IMR-90 (cell line): ENCODE measurements around the gene TIE1. TPM values are rescaled to one million over a fixed set of nuclear protein-coding genes. Genes with fewer than 3 reads are reported as not detected.

ENCODE experiments used
- ATAC-seq: fragments of 200-7000 bp; cut with Tn5 transposase; 2 replicates; pipeline ENCODE4 v1.9.1; 2020; ENCODE audit warnings: low read depth, mild to moderate bottlenecking, moderate library complexity
- BruUV-seq: library from RNA; stranded (reverse); fragments of 400-500 nt; replicated peaks from 2 replicates; lab custom pipeline; 2021; lab: Mats Ljungman, UMichigan
- CTCF ChIA-PET: fragments of 300-600 bp; formaldehyde crosslinking; extraction: SDS; loops from one replicate; lab custom pipeline; 2021; ENCODE audit warnings: antibody characterized with exemption; lab: Yijun Ruan, JAX
- POLR2A ChIA-PET: fragments of 300-600 bp; sonication (Branson Sonifier 250); formaldehyde crosslinking; loops from one replicate; lab custom pipeline; 2022; ENCODE audit warnings: antibody characterized with exemption; ENCODE audit not compliant: unreplicated experiment; lab: Charles Lee
- DNase-seq: peaks from one replicate; pipeline ENCODE4 v3.0.0; 2013
- H2AFZ ChIP-seq: replicated peaks from 2 replicates; pipeline ENCODE3; 2013; ENCODE audit warnings: low read length, mild to moderate bottlenecking; ENCODE audit not compliant: poor library complexity
- H2AK5ac ChIP-seq: 2 replicates; pipeline ENCODE4 v1.6.1; 2013; ENCODE audit warnings: low read depth, low read length, inconsistent platforms
- H2AK9ac ChIP-seq: replicated peaks from 2 replicates; pipeline ENCODE3; 2013; ENCODE audit warnings: mild to moderate bottlenecking, low read depth, low read length, moderate library complexity; ENCODE audit not compliant: poor library complexity
- H2BK120ac ChIP-seq: 2 replicates; pipeline ENCODE4 v1.6.1; 2013; ENCODE audit warnings: low read depth, low read length, inconsistent platforms
- H2BK15ac ChIP-seq: 3 replicates; pipeline ENCODE4 v1.6.1; 2013; ENCODE audit warnings: low read depth, low read length, inconsistent platforms
- H2BK20ac ChIP-seq: 2 replicates; pipeline ENCODE4 v1.6.1; 2013; ENCODE audit warnings: low read depth, mild to moderate bottlenecking, inconsistent platforms, low read length, moderate library complexity
- H2BK5ac ChIP-seq: 2 replicates; pipeline ENCODE4 v1.6.1; 2013; ENCODE audit warnings: mild to moderate bottlenecking, low read depth, low read length, inconsistent platforms; ENCODE audit not compliant: poor library complexity, severe bottlenecking
- H3K14ac ChIP-seq: replicated peaks from 2 replicates; pipeline ENCODE4 v1.6.1; 2013; ENCODE audit warnings: low read depth, low read length, inconsistent platforms
- H3K18ac ChIP-seq: 2 replicates; pipeline ENCODE4 v1.6.1; 2013; ENCODE audit warnings: low read depth, low read length, control low read depth
- H3K23ac ChIP-seq: 2 replicates; pipeline ENCODE4 v1.6.1; 2013; ENCODE audit warnings: low read depth, low read length, inconsistent platforms
- H3K27ac ChIP-seq: 2 replicates; pipeline ENCODE4 v1.5.1; 2013; ENCODE audit warnings: mild to moderate bottlenecking, control low read depth, low read length; ENCODE audit not compliant: insufficient read depth
- H3K27me3 ChIP-seq: 2 replicates; pipeline ENCODE4 v1.6.1; 2013; ENCODE audit warnings: low read length; ENCODE audit not compliant: control insufficient read depth, insufficient read depth
- H3K36me3 ChIP-seq: 2 replicates; pipeline ENCODE4 v1.6.1; 2013; ENCODE audit warnings: low read length, mixed read lengths; ENCODE audit not compliant: control insufficient read depth, insufficient read depth
- H3K4ac ChIP-seq: 2 replicates; pipeline ENCODE4 v1.6.1; 2013; ENCODE audit warnings: low read depth, low read length, inconsistent platforms
- H3K4me1 ChIP-seq: 2 replicates; pipeline ENCODE4 v1.6.1; 2013; ENCODE audit warnings: low read length, mixed read lengths; ENCODE audit not compliant: control insufficient read depth, insufficient read depth
- H3K4me2 ChIP-seq: 2 replicates; pipeline ENCODE4 v1.6.1; 2013; ENCODE audit warnings: low read depth, mild to moderate bottlenecking, control low read depth, low read length, moderate library complexity
- H3K4me3 ChIP-seq: 2 replicates; pipeline ENCODE4 v1.5.1; 2013; ENCODE audit warnings: low read depth, mild to moderate bottlenecking, control low read depth, low read length, moderate library complexity; ENCODE audit not compliant: insufficient read depth
- H3K56ac ChIP-seq: 2 replicates; pipeline ENCODE4 v1.6.1; 2013; ENCODE audit warnings: low read length, inconsistent platforms; ENCODE audit not compliant: insufficient read depth; ENCODE audit errors: extremely low read depth
- H3K79me1 ChIP-seq, 2 experiments: 2 replicates each; pipeline ENCODE4 v1.6.1; 2013; ENCODE audit warnings: low read length in 2 of 2, inconsistent platforms in 1 of 2, low read depth in 1 of 2
- H3K9ac ChIP-seq: 2 replicates; pipeline ENCODE4 v1.6.1; 2013; ENCODE audit warnings: low read depth, low read length, control low read depth
- H3K9me1 ChIP-seq: 2 replicates; pipeline ENCODE4 v1.6.1; 2013; ENCODE audit warnings: low read length, inconsistent platforms; ENCODE audit not compliant: insufficient read depth
- H3K9me3 ChIP-seq: 2 replicates; pipeline ENCODE4 v1.6.1; 2013; ENCODE audit warnings: low read length; ENCODE audit not compliant: control insufficient read depth, insufficient read depth
- H4K20me1 ChIP-seq: 2 replicates; pipeline ENCODE4 v1.6.1; 2013; ENCODE audit warnings: low read length, inconsistent platforms; ENCODE audit not compliant: insufficient read depth
- H4K5ac ChIP-seq: 2 replicates; pipeline ENCODE4 v1.6.1; 2013; ENCODE audit warnings: mild to moderate bottlenecking, low read depth, low read length, control low read depth
- H4K8ac ChIP-seq, 2 experiments: 2 replicates each; pipeline ENCODE4 v1.6.1; 2013; ENCODE audit warnings: low read depth in 2 of 2, low read length in 2 of 2, control low read depth in 1 of 2, inconsistent platforms in 1 of 2
- H4K91ac ChIP-seq: 2 replicates; pipeline ENCODE4 v1.6.1; 2013; ENCODE audit warnings: low read depth, low read length, inconsistent platforms; ENCODE audit not compliant: insufficient read depth
- BHLHE40 ChIP-seq: fragments of 150-350 bp; IDR thresholded peaks from 2 replicates; pipeline ENCODE4 v1.6.1; 2016; ENCODE audit warnings: mild to moderate bottlenecking, low read depth, low read length
- CHD1 ChIP-seq: IDR thresholded peaks from 2 replicates; pipeline ENCODE4 v1.6.1; 2012; ENCODE audit warnings: low read depth, low read length, improper control_type of control experiment
- FOS ChIP-seq: fragments of 150-350 bp; IDR thresholded peaks from 2 replicates; pipeline ENCODE4 v1.6.1; 2016; ENCODE audit warnings: low read depth, low read length
- MXI1 ChIP-seq: IDR thresholded peaks from 2 replicates; pipeline ENCODE4 v1.6.1; 2012; ENCODE audit warnings: low read depth, mild to moderate bottlenecking, low read length, moderate library complexity, borderline replicate concordance
- NFE2L2 ChIP-seq: fragments of 150-350 bp; IDR thresholded peaks from 2 replicates; pipeline ENCODE4 v1.6.1; 2016; ENCODE audit warnings: low read depth, mild to moderate bottlenecking, low read length
- POLR2A ChIP-seq: IDR thresholded peaks from 2 replicates; pipeline ENCODE4 v1.6.1; 2012; ENCODE audit warnings: mild to moderate bottlenecking, low read depth, low read length
- RAD21 ChIP-seq: IDR thresholded peaks from 2 replicates; pipeline ENCODE4 v1.6.1; 2012; ENCODE audit warnings: low read length, improper control_type of control experiment
- RFX5 ChIP-seq: IDR thresholded peaks from 2 replicates; pipeline ENCODE4 v1.8.0; 2012; ENCODE audit warnings: low read depth, mild to moderate bottlenecking, low read length, moderate library complexity
- SMC3 ChIP-seq: fragments of 150-350 bp; IDR thresholded peaks from 2 replicates; pipeline ENCODE4 v1.6.1; 2016; ENCODE audit warnings: low read depth, mild to moderate bottlenecking, antibody characterized with exemption, low read length, moderate library complexity
- WGBS, 2 experiments: methylation state at CpG; one replicate each; pipeline versions ENCODE4 v1.1.5 to v1.1.7; 2013; ENCODE audit warnings: missing lambda C conversion rate in 2 of 2; ENCODE audit not compliant: insufficient read length in 1 of 2; ENCODE audit errors: extremely low coverage in 2 of 2; 5-methylcytosine and 5-hydroxymethylcytosine counted together
- dilution Hi-C: fragments of 300-500 bp; cut with HindIII; formaldehyde crosslinking; loops from one replicate; pipeline ENCODE4 v1.14.3; 2018; ENCODE audit warnings: low sequenced_read_pairs; ENCODE audit not compliant: unreplicated experiment
- in situ Hi-C: fragments of 300-500 bp; cut with MboI; formaldehyde crosslinking; loops from 3 replicates; pipeline ENCODE4 v1.14.3; 2019; ENCODE audit warnings: low sequenced_read_pairs, inconsistent platforms, mixed read lengths
- intact Hi-C: fragments of 100-400 bp; cut with micrococcal nuclease; formaldehyde crosslinking; loops from 2 replicates; pipeline ENCODE4 v1.10.0; 2022
- polyA plus RNA-seq, 3 experiments: library from polyadenylated mRNA; depleted of rRNA; stranded (reverse); fragments of >200 nt; gene quantifications; 2 replicates each; pipeline ENCODE4 v1.2.3, GENCODE V29; 2012; ENCODE audit warnings: low replicate concordance in 1 of 3
- total RNA-seq: library from RNA; depleted of rRNA; stranded (reverse); fragments of >200 nt; gene quantifications from 2 replicates; pipeline ENCODE4 v1.2.3, GENCODE V29; 2012
- TF ChIP-seq, protein P1 (sequence below): fragments of 150-350 bp; IDR thresholded peaks from 2 replicates; pipeline ENCODE4 v1.6.1; 2016; ENCODE audit warnings: low read depth, mild to moderate bottlenecking, low read length, moderate library complexity, borderline replicate concordance
- TF ChIP-seq, protein P2 (sequence below): fragments of 150-350 bp; IDR thresholded peaks from 2 replicates; pipeline ENCODE4 v1.6.1; 2017; ENCODE audit warnings: mild to moderate bottlenecking, antibody characterized with exemption, low read length, low read depth

TIE1 gene
- total and polyA plus RNA-seq, 2 of the 4 experiments (the other 2 are of a cell fraction) = 2.3 to 7.5 TPM

GRCh38 chr1:43318831-43319230 is 18.0 kb downstream of the TIE1 start:
- in situ Hi-C loops = no loop called here

More at GRCh38 chr1:43318831-43319230, 18.0 kb downstream of the TIE1 start:
- H4K20me1 ChIP-seq = no peaks in the 10 kb centered on the region
- no peak overlapping the region for H3K27ac ChIP-seq
- no peak overlapping the region for H2BK120ac ChIP-seq
- no peak overlapping the region for H3K4me3 ChIP-seq
- H2BK20ac ChIP-seq = no peak overlapping the region
- H3K27me3 ChIP-seq = no peaks in the 10 kb centered on the region
- no peaks in the 10 kb centered on the region for H3K79me1 ChIP-seq
- CTCF ChIA-PET = no interaction called here
- no peak overlapping the region for H4K91ac ChIP-seq
- no peak overlapping the region for H3K4me2 ChIP-seq
- H2BK15ac ChIP-seq = no peak overlapping the region
- no peak overlapping the region for H2BK5ac ChIP-seq
- no TSS peak for BruUV-seq
- no peak overlapping the region for H3K4ac ChIP-seq
- POLR2A ChIA-PET = no interaction called here
- no peak for TF ChIP-seq POLR2A
- TF ChIP-seq MXI1 = no peak
- TF ChIP-seq, protein P1, sequence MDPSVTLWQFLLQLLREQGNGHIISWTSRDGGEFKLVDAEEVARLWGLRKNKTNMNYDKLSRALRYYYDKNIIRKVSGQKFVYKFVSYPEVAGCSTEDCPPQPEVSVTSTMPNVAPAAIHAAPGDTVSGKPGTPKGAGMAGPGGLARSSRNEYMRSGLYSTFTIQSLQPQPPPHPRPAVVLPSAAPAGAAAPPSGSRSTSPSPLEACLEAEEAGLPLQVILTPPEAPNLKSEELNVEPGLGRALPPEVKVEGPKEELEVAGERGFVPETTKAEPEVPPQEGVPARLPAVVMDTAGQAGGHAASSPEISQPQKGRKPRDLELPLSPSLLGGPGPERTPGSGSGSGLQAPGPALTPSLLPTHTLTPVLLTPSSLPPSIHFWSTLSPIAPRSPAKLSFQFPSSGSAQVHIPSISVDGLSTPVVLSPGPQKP = no peak
- no peak for TF ChIP-seq RFX5
- TF ChIP-seq CHD1 = no peak
- no peak for TF ChIP-seq BHLHE40
- TF ChIP-seq FOS = no peak
- no peak for TF ChIP-seq RAD21
- TF ChIP-seq NFE2L2 = no peak
- TF ChIP-seq, protein P2, sequence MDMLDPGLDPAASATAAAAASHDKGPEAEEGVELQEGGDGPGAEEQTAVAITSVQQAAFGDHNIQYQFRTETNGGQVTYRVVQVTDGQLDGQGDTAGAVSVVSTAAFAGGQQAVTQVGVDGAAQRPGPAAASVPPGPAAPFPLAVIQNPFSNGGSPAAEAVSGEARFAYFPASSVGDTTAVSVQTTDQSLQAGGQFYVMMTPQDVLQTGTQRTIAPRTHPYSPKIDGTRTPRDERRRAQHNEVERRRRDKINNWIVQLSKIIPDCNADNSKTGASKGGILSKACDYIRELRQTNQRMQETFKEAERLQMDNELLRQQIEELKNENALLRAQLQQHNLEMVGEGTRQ = no peak
- no peak for TF ChIP-seq SMC3
- H3K9me3 ChIP-seq = no peaks in the 10 kb centered on the region
- H3K18ac ChIP-seq = no peak overlapping the region
- WGBS, 2 experiments = no CpG with 5 or more reads among the region's 4 CpGs
- no peak overlapping the region for H2AK5ac ChIP-seq
- no peak overlapping the region for H3K14ac ChIP-seq
- no peak overlapping the region for H3K56ac ChIP-seq
- ATAC-seq (no peak), DNase-seq (no peak)
- H4K5ac ChIP-seq = no peak overlapping the region
- no peak overlapping the region for H3K23ac ChIP-seq
- H3K9me1 ChIP-seq = peaks cover 3% of the 10 kb centered on the region; the same call in 1 of the 2 replicates
- H3K4me1 ChIP-seq = peaks cover 5% of the 10 kb centered on the region
- dilution Hi-C loops = no loop called here
- intact Hi-C loops = no loop called here
- peak overlapping the region; percentile 44 for H2AK9ac ChIP-seq
- H3K9ac ChIP-seq = no peak overlapping the region
- H3K36me3 ChIP-seq = no peaks in the 10 kb centered on the region
- H2AFZ ChIP-seq = no peak overlapping the region
- H4K8ac ChIP-seq = no peak overlapping the region
